Cerebellar cortex (tissue), 1 donor: ENCODE results near the gene GAD2.

Experiments used
- DNase-seq: peaks from one replicate; pipeline ENCODE4 v3.0.0-alpha.2; 2015; ENCODE audit warnings: low spot score

Gene GAD2

GRCh38 chr10:26216585-26217395 lies at the start of gene GAD2:
GAD2 (plus strand) TSS chr10:26216774; CDS start chr10:26216810, 36 bp downstream.
- DNase-seq = no peak

DNA sequence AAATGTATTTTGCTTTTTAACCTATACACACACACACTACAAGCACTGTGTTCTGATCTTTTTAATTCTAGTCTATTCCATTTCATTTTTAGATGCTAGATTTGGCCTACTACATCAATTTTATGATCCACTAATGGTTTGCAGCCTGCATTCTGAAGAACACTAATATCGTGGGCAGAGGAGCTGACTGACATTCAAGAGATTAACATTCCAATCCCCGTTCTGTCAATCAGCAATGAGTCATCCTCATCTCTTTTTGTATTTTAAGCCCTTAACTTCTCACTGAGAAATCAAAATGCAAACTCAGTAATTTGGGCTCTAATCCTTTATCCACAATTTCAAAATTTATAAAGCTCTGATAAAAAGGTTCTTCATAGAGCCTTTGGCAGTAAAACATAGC lies 47.1 kb upstream of the GAD2 start:
- DNase-seq = no peak

DNA sequence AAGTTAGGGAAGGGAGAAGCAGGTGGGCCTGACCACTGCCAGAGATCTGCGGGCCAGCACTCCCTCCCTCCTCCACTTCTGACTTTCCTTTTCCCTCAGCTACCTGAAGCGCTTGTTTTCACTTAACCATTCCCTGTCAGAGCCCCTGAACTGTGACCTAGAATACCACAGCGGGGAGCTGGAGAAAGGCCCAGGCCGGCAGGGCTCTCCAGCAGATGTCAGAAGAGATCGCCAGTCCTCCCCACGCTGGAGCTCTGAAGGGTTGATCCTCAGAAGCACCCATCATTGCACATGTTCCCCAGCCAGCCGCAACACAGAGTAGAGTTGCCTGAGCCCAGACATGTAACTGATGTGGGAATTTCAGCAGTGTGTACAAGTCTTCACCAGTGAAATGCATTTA lies 44.4 kb upstream of the GAD2 start:
- DNase-seq = no peak

GRCh38 chr10:26173837-26174236 lies 42.7 kb upstream of the GAD2 start:
- DNase-seq = no peak

DNA sequence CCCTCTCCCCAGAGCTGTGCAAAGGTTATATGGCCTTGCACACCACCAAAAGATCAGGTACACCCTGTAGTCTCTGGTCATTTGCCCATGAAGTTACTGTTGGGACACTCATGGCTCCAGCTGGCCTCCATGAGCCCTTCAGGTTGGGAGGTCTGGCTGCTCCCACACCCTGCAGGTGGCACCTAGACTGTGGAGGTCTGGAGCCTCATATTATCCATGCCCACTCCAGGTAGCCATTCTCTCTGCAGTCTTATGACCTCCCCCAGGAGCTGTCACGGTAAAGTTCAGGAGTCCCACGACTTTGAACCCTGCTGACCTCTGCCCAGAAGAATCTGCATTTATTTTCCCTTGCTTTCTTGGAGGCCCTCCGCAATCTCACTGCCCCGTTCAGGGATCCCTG lies 39.2 kb upstream of the GAD2 start:
- DNase-seq = no peak

GRCh38 chr10:26194275-26194674 lies 22.3 kb upstream of the GAD2 start:
- no peak for DNase-seq

DNA sequence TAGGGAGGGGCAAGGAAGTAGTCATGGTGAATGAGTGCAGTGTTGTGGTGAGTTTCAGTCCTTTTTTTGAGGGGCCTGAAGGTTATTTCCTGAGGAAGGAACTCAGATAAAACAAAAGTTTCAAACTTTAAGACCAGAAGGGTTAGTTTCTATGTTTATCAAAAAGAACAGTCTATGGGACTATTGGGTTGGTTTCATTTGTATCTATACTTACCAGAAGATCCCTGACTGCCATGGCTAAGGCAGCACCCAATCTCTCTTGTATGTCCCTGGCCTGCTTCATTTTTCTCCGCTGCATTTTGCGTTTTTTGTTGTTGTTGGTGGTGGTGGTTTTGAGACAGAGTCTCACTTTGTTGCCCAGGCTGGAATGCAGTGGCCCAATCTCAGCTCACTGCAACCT lies 19.3 kb upstream of the GAD2 start:
- DNase-seq = no peak

GRCh38 chr10:26198119-26198518 lies 18.5 kb upstream of the GAD2 start:
- DNase-seq = no peak

DNA sequence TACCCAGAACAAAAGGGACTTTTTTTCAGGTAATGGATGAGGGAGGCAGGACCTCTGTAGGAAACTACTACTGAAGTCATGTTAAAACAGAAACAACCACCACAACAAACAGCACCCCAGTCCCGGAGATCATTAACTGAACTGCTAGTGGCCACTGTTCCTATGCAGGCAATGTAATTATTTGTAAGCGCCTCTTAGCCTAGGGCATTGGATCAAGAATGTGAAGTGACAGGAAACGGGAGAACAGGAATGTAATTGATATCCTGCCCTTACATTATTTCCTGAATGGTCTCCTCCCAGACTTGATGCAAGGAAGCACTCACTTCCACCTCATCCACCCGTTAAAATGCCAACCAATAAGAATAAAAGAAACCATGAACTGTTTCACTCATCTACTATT lies 16.7 kb upstream of the GAD2 start:
- no peak for DNase-seq

GRCh38 chr10:26205223-26205622 lies 11.4 kb upstream of the GAD2 start:
- no peak for DNase-seq

- DNase-seq = no peak
Observed at GRCh38 chr10:26211781-26212444, 4.7 kb upstream of the GAD2 start.

- no peak for DNase-seq
Observed at GRCh38 chr10:26212511-26212910, 4.1 kb upstream of the GAD2 start.

DNA sequence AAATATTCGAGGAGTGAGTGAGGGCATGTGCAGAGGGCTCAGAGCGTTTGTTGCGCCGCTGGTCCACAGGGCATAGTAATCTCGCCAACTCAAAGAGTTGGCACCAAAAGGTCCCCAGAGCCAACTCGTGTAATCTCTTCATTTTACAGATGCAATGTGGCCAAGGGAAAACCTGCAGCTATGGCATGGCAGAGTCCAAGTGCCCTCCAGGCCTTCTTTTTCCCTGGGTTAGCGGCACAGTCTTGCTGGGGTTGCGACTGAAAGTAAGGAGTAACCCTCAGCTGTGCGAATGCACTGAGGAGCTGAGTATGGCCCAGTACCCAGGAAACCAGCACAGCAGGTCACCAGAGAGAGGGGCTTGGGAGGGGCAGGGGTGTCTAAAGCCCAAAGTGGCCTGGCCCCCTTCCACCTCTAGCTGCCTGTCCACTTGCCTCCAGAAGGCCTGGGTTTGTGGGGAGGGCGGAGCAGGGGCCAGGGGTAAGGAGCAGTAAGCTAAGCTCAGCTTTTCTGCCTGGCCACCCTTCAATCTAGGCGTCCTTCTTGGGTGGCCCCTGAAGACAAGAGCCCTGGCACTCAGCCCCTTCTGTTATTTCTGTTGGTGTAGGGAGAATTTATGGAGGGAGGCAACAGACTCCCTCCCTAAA lies 3.3 kb upstream of the GAD2 start:
- DNase-seq = no peak

GRCh38 chr10:26214004-26214403 lies 2.6 kb upstream of the GAD2 start:
- no peak for DNase-seq

- no peak for DNase-seq
Observed at GRCh38 chr10:26214551-26215395, 1.8 kb upstream of the GAD2 start.

DNA sequence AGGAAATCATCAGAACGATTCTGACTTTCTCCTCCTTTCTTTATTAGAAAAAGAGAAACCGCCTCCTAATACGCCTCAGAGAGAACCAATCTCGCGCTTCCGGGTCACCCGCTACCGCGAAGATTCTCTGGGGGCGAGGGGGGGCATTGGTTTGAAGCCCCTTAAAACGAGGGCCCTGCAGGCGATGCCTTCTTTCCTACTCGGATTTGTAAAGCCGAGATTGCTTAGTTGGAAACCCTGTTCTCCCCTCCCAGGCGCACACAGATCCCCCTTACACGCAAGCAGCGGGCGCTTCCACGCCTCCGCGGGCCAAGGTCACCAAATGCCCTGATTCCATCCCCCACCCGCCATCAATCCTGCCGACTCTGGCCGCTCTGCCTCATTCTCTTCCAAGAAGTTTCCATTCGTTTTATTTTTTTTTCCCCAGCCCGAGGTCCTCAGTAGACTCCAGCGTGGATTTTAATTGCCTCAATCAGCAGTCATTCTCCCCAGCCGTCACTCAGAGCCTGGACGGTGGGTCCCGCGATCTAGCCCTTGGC lies 1.1 kb upstream of the GAD2 start:
- DNase-seq = no peak

- DNase-seq = no peak
Observed at GRCh38 chr10:26215935-26216584, 514 bp upstream of the GAD2 start.

GRCh38 chr10:26217396-26218086 lies 967 bp downstream of the GAD2 start:
- DNase-seq = no peak

DNA sequence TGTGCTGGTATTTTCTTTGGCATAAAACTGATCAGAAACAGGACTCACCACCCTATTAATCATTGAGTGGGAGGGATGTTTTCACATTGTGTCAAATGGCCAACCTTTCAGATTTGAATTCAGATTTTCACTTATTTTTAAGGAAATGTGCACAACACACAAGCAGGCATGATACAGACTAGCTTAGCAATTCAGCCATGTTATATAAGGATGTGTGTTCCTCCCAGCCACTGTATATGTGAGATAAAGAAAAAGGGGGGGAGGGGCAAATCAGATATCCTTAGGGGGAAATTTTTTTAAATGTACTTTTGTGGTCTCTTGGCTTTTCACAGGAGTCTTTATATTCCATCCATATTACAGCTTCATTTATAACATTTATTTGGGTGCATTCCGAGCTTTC lies 3.1 kb downstream of the GAD2 start:
- no peak for DNase-seq

DNA sequence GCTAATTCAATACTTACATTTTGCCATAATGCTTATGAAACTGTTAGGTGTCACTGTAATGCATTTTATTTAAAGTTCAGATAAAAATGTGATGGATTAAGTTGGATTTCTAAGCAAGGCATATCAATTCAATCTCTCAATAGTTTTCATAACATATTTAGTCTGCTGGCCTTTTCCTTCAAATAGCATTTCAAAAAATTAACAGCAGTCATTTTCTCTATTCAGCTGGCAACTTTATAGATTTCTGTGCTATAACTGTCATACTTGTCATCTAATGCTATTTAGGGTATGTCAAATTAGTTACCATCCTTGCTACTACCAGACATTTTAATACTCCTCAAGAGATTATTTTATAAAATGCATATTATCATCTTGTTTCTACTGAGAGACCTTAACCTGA lies 4.3 kb downstream of the GAD2 start:
- DNase-seq = no peak

DNA sequence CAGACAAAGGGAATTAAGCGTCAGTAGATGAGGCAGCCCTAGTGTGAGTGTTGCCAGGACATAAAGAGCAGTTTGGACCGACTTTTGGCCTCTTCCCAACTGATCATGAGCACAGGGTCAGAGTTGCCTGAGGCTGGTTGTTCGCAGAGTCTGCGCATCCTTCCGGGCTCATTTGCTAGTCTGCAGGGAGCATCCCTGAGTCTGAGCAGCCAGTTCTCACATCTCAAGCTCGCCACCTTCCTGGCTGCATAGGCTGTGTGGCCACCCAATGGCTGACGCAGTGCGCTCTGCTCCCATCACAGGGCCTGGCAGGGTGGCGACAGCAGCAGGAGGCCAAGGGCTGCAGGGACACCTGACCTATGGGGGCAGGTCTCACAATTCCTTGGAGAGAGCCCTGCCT lies 5.0 kb downstream of the GAD2 start:
- DNase-seq = no peak
